ENCODE data around the gene FAIM2.

FAIM2 gene

GRCh38 chr12:49903700-49904423, at the start of gene FAIM2:
Gene FAIM2 (minus strand): TSS chr12:49903900. CDS start chr12:49903792, 108 bp downstream.
- peak; percentile 7 for DNase-seq (ENCODE audit: low read depth)

GRCh38 chr12:49953151-49953550, 49.5 kb upstream of the FAIM2 start:
- DNase-seq (ENCODE audit: low read depth): no peak

GRCh38 chr12:49952391-49953055, 48.8 kb upstream of the FAIM2 start:
- DNase-seq (ENCODE audit: low read depth): no peak

GRCh38 chr12:49951411-49952240, 47.9 kb upstream of the FAIM2 start:
- DNase-seq (ENCODE audit: low read depth): no peak

GRCh38 chr12:49950273-49951251, 46.9 kb upstream of the FAIM2 start, which contains the start of gene AQP2:
Gene AQP2 (plus strand): TSS chr12:49950737. CDS start chr12:49950831, 94 bp downstream.
- DNase-seq (ENCODE audit: low read depth): no peak

GRCh38 chr12:49949866-49950265, 46.2 kb upstream of the FAIM2 start:
- DNase-seq (ENCODE audit: low read depth): no peak

GRCh38 chr12:49948866-49949845, 45.5 kb upstream of the FAIM2 start:
- no peak for DNase-seq (ENCODE audit: low read depth)

- DNase-seq (ENCODE audit: low read depth): no peak
Observed at GRCh38 chr12:49947593-49948226, 44.0 kb upstream of the FAIM2 start.

- DNase-seq (ENCODE audit: low read depth): no peak
Observed at GRCh38 chr12:49946497-49946896, 42.8 kb upstream of the FAIM2 start.

GRCh38 chr12:49946086-49946485, 42.4 kb upstream of the FAIM2 start:
- DNase-seq (ENCODE audit: low read depth): no peak

GRCh38 chr12:49945394-49946080, 41.8 kb upstream of the FAIM2 start:
- peak; percentile 73 for DNase-seq (ENCODE audit: low read depth)

- DNase-seq (ENCODE audit: low read depth): no peak
Observed at GRCh38 chr12:49944718-49945117, 41.0 kb upstream of the FAIM2 start.

GRCh38 chr12:49944046-49944445, 40.3 kb upstream of the FAIM2 start:
- no peak for DNase-seq (ENCODE audit: low read depth)

GRCh38 chr12:49943625-49943960, 39.9 kb upstream of the FAIM2 start:
- DNase-seq (ENCODE audit: low read depth): no peak

GRCh38 chr12:49942921-49943624, 39.4 kb upstream of the FAIM2 start:
- no peak for DNase-seq (ENCODE audit: low read depth)

- no peak for DNase-seq (ENCODE audit: low read depth)
Observed at GRCh38 chr12:49942512-49942893, 38.8 kb upstream of the FAIM2 start.

GRCh38 chr12:49941556-49942511, 38.1 kb upstream of the FAIM2 start:
- DNase-seq (ENCODE audit: low read depth): no peak

All from stimulated activated CD8-positive, alpha-beta memory T cell treated with anti-CD3 and anti-CD28 coated beads, Interleukin-15, amount 100 ng/mL, for 1 hour (primary cell).